Esophagus muscularis mucosa (tissue), 4 donors: Measurements from ENCODE around the gene UCHL5. TPM values are rescaled to one million over a fixed set of nuclear protein-coding genes. Genes with fewer than 3 reads are reported as not detected.
A peak's percentile ranks its signal among the peaks of the same experiment; 100 is the strongest.

Source experiments
- DNase-seq: peaks from one replicate; pipeline ENCODE4 v3.0.0-alpha.2; 2017; ENCODE audit errors: extremely low spot score
- H3K27ac ChIP-seq, 4 donors: fragments of 200-600 bp; sonication (generic); replicated peaks in 1 of 4; 1 replicate in 3 of 4; 2 replicates in 1 of 4; pipeline ENCODE4 v1.5.1; 2016 to 2019; ENCODE audit warnings: mild to moderate bottlenecking in 1 of 4
- H3K27me3 ChIP-seq, 4 donors: fragments of 200-600 bp; sonication (generic); one replicate each; pipeline versions ENCODE4 v1.5.1 to v1.6.0; 2016 to 2019
- H3K36me3 ChIP-seq, 4 donors: fragments of 200-600 bp; sonication (generic); one replicate each; pipeline ENCODE4 v1.5.1; 2016 to 2019
- H3K4me1 ChIP-seq, 4 donors: fragments of 200-600 bp; sonication (generic); one replicate each; pipeline ENCODE4 v1.5.1; 2016 to 2019
- H3K4me3 ChIP-seq, 4 donors: fragments of 200-600 bp; sonication (generic); 1 replicate in 2 of 4; 2 replicates in 2 of 4; pipeline ENCODE4 v1.5.1; 2016 to 2019; ENCODE audit warnings: mild to moderate bottlenecking in 4 of 4, moderate library complexity in 1 of 4
- H3K9me3 ChIP-seq, 4 donors: fragments of 200-600 bp; sonication (generic); 1 replicate in 3 of 4; 2 replicates in 1 of 4; pipeline ENCODE4 v1.5.1; 2016 to 2019
- EP300 ChIP-seq: sonication (generic); formaldehyde crosslinking; IDR thresholded peaks from one replicate; pipeline ENCODE4 v1.6.1; 2017; ENCODE audit warnings: antibody characterized with exemption
- POLR2A ChIP-seq: fragments of 450-650 bp; IDR thresholded peaks from one replicate; pipeline ENCODE4 v1.6.1; 2017; ENCODE audit warnings: antibody characterized with exemption, moderate library complexity, mild to moderate bottlenecking, low read depth
- POLR2AphosphoS5 ChIP-seq, 2 donors: sonication (generic); formaldehyde crosslinking; IDR thresholded peaks; one replicate each; pipeline ENCODE4 v1.6.1; 2017; ENCODE audit warnings: antibody characterized with exemption in 2 of 2
- WGBS: methylation state at CpG from one replicate; pipeline ENCODE4 v1.1.5; 2018; 5-methylcytosine and 5-hydroxymethylcytosine counted together
- intact Hi-C: fragments of 100-400 bp; cut with DNase I; formaldehyde crosslinking; loops from one replicate; pipeline ENCODE4 v1.15.1; 2023
- total RNA-seq, 4 donors: library from RNA; depleted of rRNA; stranded (reverse); fragments of >200 nt; gene quantifications; one replicate each; pipeline versions ENCODE4 v1.1.0 to v1.2.1, GENCODE V29; 2016
- TF ChIP-seq, protein P1 (sequence below), 3 experiments: fragments of 200-600 bp in 2 of 3; fragments of 450-650 bp in 1 of 3; sonication (generic) in 2 of 3; IDR thresholded peaks; one replicate each; pipeline ENCODE4 v1.5.1; 2017 to 2019; ENCODE audit warnings: antibody characterized with exemption in 3 of 3, mild to moderate bottlenecking in 2 of 3, moderate library complexity in 1 of 3

The UCHL5 gene
- total RNA-seq, 4 donors from 2014 or later = 24.0 to 33.8 (median 28.8) TPM

DNA sequence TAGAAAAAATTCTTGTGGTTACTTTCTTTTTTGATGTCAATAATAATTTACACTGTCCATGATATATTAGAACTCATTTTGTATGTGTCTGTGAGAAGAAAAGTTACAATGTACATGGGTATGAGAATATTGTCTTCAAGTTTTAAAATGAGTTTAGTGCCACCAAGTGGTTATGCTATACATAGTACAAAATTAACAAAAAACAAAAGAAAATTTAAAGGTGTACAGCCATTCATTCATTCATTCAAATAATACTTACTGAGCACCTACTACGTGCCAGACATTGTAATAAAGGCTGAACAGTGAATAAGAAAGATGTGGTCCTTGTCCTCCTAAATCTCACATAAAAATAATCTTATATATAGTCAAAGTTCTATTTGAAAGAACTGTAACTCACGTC, 27.7 kb downstream of the UCHL5 start:
- Histone ChIP-seq H3K36me3 (peaks cover 0 to 23% (median 12%) of the 10 kb centered on the region in 4 donors), H3K4me3 (no peak overlapping the region), H3K4me1 (no peaks in the 10 kb centered on the region), H3K27me3 (no peaks in the 10 kb centered on the region), H3K27ac (no peak overlapping the region), H3K9me3 (no peaks in the 10 kb centered on the region)
- WGBS = 83% methylated on average over 2 of the region's 2 CpGs
- intact Hi-C loops = no loop called here
- no peak for TF ChIP-seq EP300
- TF ChIP-seq, protein P1, sequence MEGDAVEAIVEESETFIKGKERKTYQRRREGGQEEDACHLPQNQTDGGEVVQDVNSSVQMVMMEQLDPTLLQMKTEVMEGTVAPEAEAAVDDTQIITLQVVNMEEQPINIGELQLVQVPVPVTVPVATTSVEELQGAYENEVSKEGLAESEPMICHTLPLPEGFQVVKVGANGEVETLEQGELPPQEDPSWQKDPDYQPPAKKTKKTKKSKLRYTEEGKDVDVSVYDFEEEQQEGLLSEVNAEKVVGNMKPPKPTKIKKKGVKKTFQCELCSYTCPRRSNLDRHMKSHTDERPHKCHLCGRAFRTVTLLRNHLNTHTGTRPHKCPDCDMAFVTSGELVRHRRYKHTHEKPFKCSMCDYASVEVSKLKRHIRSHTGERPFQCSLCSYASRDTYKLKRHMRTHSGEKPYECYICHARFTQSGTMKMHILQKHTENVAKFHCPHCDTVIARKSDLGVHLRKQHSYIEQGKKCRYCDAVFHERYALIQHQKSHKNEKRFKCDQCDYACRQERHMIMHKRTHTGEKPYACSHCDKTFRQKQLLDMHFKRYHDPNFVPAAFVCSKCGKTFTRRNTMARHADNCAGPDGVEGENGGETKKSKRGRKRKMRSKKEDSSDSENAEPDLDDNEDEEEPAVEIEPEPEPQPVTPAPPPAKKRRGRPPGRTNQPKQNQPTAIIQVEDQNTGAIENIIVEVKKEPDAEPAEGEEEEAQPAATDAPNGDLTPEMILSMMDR (IDR thresholded peaks at IDR 0.05) = peak; percentile 30 to 33 (median 31)
- no peak for DNase-seq

DNA sequence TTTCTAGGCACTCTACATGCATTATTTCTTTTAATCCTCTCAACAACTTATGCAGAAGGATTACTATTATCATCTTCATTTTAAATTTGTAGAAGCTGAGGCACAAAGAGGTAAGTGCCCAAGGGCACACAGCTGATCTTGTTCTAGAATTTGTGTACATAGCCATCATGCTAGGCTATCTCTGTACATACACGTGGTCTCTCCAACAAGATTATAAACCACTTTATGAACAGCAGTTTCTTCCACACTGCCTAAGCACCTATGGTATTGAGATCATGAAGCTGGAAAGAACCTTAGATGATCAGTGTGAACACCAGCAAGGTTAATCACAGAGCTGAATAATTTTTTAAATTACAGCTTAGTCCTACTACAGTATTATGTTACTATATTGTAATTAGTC, 28.9 kb downstream of the UCHL5 start:
- no peaks in the 10 kb centered on the region for H3K4me1 ChIP-seq
- H3K36me3 ChIP-seq = peaks cover 6 to 32% (median 12%) of the 10 kb centered on the region in 4 donors
- no peak for DNase-seq
- H3K27ac ChIP-seq = no peak overlapping the region
- 76% methylated on average over 1 of the region's 1 CpG for WGBS
- no peaks in the 10 kb centered on the region for H3K27me3 ChIP-seq
- TF ChIP-seq EP300 = no peak
- TF ChIP-seq, protein P1 (IDR thresholded peaks at IDR 0.05) = no peak
- intact Hi-C loops = no loop called here
- H3K9me3 ChIP-seq = no peaks in the 10 kb centered on the region
- no peak overlapping the region for H3K4me3 ChIP-seq

DNA sequence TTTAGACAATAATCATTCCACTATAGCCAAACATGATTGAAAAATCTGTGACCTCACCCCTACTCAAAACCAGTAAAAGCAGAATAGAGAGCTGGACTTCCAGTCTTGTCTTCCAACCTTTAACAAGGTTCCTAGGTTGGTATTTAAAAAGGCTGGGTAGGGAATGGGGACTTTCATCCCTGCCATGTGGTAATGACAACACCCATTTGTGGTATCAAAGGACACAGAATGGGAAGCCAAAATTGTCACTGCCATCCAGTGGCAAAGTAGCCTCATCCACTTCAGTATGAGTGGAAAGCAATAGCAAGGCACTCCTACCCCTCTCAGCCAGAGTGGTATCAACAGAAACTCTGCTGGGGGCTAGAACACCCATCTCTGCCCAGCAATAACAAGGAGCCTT, 33.9 kb downstream of the UCHL5 start:
- intact Hi-C loops = loop anchor here (5.0 kb wide), 1 partner anchor 413 kb away; no protein-coding TSS in a partner anchor
- DNase-seq = no peak
- H3K36me3 ChIP-seq = peaks cover 6 to 45% (median 12%) of the 10 kb centered on the region in 4 donors
- no peaks in the 10 kb centered on the region for H3K9me3 ChIP-seq
- H3K27ac ChIP-seq = no peak overlapping the region
- H3K27me3 ChIP-seq = no peaks in the 10 kb centered on the region
- no peak overlapping the region for H3K4me3 ChIP-seq
- TF ChIP-seq EP300 = no peak
- no peak for TF ChIP-seq POLR2A
- TF ChIP-seq POLR2AphosphoS5 (IDR thresholded peaks at IDR 0.05) = no peak
- TF ChIP-seq, protein P1 (IDR thresholded peaks at IDR 0.05) = no peak
- peaks cover 0 to under 1% (median 0%) of the 10 kb centered on the region in 4 donors for H3K4me1 ChIP-seq

DNA sequence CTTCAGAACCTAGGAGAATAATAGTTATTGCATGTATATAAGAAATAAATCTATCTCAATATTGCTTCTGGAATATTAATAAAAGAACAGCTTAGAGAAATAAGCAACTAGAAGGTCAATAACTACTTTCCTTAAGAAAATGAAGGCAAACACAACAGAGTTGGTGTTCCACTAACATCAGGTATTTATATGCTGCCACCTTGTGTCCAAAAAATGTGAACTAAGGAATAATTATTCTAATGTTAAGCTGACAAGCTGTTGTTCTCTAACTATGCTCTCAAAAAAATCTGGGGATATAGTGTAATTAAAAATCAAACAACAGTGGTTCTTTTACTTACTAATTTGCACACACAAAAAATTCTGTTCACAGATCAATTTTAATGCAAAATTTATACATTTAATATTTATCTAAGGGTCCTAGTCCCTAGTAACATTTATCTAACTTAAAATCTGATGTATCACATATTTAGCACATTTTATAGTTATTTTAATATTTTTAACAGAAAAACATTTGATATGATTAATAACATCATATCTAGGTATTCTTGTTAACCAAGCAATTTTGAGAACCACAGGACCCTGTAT, 39.6 kb downstream of the UCHL5 start:
- Histone ChIP-seq H3K36me3 (peaks cover 0 to 13% (median 0%) of the 10 kb centered on the region in 4 donors), H3K27ac (peak overlapping the region in 3 of 4 donors; percentile 20 to 53 (median 41)), H3K9me3 (no peaks in the 10 kb centered on the region), H3K4me1 (peaks cover 3 to 36% (median 19%) of the 10 kb centered on the region in 4 donors), H3K27me3 (no peaks in the 10 kb centered on the region), H3K4me3 (peak overlapping the region in 3 of 4 donors; percentile 3 to 11 (median 3))
- TF ChIP-seq, protein P1 (IDR thresholded peaks at IDR 0.05) = peak; percentile 58 to 75 (median 66)
- TF ChIP-seq POLR2A = no peak
- no peak for TF ChIP-seq EP300
- TF ChIP-seq POLR2AphosphoS5 (IDR thresholded peaks at IDR 0.05) = peak in 1 of 2 donors; percentile 34
- intact Hi-C loops = loop anchor here (5.0 to 10.0 kb wide), 2 partner anchors 105 to 547 kb away; no protein-coding TSS in a partner anchor
- no peak for DNase-seq

DNA sequence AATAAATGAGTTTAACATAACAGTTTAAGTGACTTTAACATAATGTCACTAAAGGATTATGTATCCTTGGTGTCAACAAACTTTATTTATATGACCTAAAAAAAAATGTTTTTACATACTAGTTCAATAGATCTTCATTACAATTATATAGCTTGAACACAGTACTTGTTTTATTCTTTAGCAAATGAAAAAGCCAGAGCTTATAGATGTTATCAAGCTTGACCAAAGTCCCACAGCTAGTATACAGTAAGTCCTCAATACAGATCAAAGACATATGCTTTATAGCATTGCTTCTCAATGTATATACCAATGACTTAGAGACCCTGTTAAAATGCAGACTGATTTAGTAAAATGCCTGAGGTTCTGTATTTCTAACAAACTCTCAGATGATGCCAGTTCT, 42.4 kb downstream of the UCHL5 start:
- no peak for DNase-seq
- Histone ChIP-seq H3K36me3 (peaks cover 0 to under 1% (median 0%) of the 10 kb centered on the region in 4 donors), H3K27ac (peak overlapping the region in 1 of 4 donors; percentile 7), H3K27me3 (no peaks in the 10 kb centered on the region), H3K4me1 (peaks cover 11 to 58% (median 35%) of the 10 kb centered on the region in 4 donors), H3K4me3 (no peak overlapping the region), H3K9me3 (no peaks in the 10 kb centered on the region)
- TF ChIP-seq POLR2AphosphoS5 (IDR thresholded peaks at IDR 0.05) = no peak
- TF ChIP-seq, protein P1 (IDR thresholded peaks at IDR 0.05) = no peak
- no peak for TF ChIP-seq POLR2A
- no peak for TF ChIP-seq EP300
- intact Hi-C loops = loop anchor here (2.0 to 10.0 kb wide), 2 partner anchors 102 to 208 kb away; partner anchors contain the start of gene RGS2
